ENCODE results near the gene YEATS4. TPM values are rescaled to one million over a fixed set of nuclear protein-coding genes. Genes with fewer than 3 reads are reported as not detected.

YEATS4 gene
- total and polyA plus RNA-seq, 9 donors: 5.7 to 26.0 (median 12.5) TPM

GRCh38 chr12:69396041-69396440 is 36.5 kb downstream of the YEATS4 start:
- WGBS, 3 donors: 67 to 91% (median 89%) methylated on average over 1 of the region's 1 CpG
- H3K4me1 ChIP-seq (ENCODE audit: insufficient read depth): no peaks in the 10 kb centered on the region
- no peak overlapping the region for H3K27ac ChIP-seq
- H3K36me3 ChIP-seq: no peaks in the 10 kb centered on the region
- TF ChIP-seq CTCF (IDR thresholded peaks at IDR 0.05): no peak
- TF ChIP-seq EP300 (IDR thresholded peaks at IDR 0.05): no peak
- no peak for TF ChIP-seq POLR2A (IDR thresholded peaks at IDR 0.05)
- H3K4me3 ChIP-seq: no peak overlapping the region
- DNase-seq: no peak
- H3K9me3 ChIP-seq: no peaks in the 10 kb centered on the region
- H3K27me3 ChIP-seq: no peaks in the 10 kb centered on the region
- intact Hi-C loops (cut with DNase I): loop anchor here in 1 of 4 donors (10.0 kb wide), 1 partner anchor 249 kb away; no protein-coding TSS in a partner anchor

GRCh38 chr12:69396963-69397362 is 37.4 kb downstream of the YEATS4 start:
- Histone ChIP-seq H3K4me1 (ENCODE audit: insufficient read depth) (no peaks in the 10 kb centered on the region), H3K4me3 (no peak overlapping the region), H3K27ac (no peak overlapping the region), H3K36me3 (no peaks in the 10 kb centered on the region), H3K27me3 (no peaks in the 10 kb centered on the region), H3K9me3 (no peaks in the 10 kb centered on the region)
- 96% methylated on average over 3 of the region's 3 CpGs for WGBS, 3 donors
- intact Hi-C loops (cut with DNase I): loop anchor here in 1 of 4 donors (10.0 kb wide), 1 partner anchor 248 kb away; no protein-coding TSS in a partner anchor
- TF ChIP-seq POLR2A (IDR thresholded peaks at IDR 0.05) (no peak), EP300 (IDR thresholded peaks at IDR 0.05) (no peak), CTCF (IDR thresholded peaks at IDR 0.05) (no peak)
- no peak for DNase-seq

GRCh38 chr12:69397978-69398377 is 38.4 kb downstream of the YEATS4 start:
- intact Hi-C loops (cut with DNase I): loop anchor here in 1 of 4 donors (10.0 kb wide), 1 partner anchor 247 kb away; no protein-coding TSS in a partner anchor
- Histone ChIP-seq H3K27me3 (no peaks in the 10 kb centered on the region), H3K4me3 (no peak overlapping the region), H3K4me1 (ENCODE audit: insufficient read depth) (no peaks in the 10 kb centered on the region), H3K9me3 (no peaks in the 10 kb centered on the region), H3K36me3 (no peaks in the 10 kb centered on the region), H3K27ac (no peak overlapping the region)
- no peak for DNase-seq
- 89 to 94% (median 90%) methylated on average over 3 of the region's 3 CpGs for WGBS, 3 donors
- no peak for TF ChIP-seq POLR2A (IDR thresholded peaks at IDR 0.05)

GRCh38 chr12:69401940-69402339 is 42.4 kb downstream of the YEATS4 start:
- no peak overlapping the region for H3K4me3 ChIP-seq
- no peaks in the 10 kb centered on the region for H3K4me1 ChIP-seq (ENCODE audit: insufficient read depth)
- H3K27me3 ChIP-seq: no peaks in the 10 kb centered on the region
- no peaks in the 10 kb centered on the region for H3K9me3 ChIP-seq
- intact Hi-C loops (cut with DNase I): loop anchor here in 1 of 4 donors (5.0 kb wide), 1 partner anchor 1005 kb away; no protein-coding TSS in a partner anchor
- no peak for TF ChIP-seq POLR2A (IDR thresholded peaks at IDR 0.05)
- no peak for TF ChIP-seq EP300 (IDR thresholded peaks at IDR 0.05)
- TF ChIP-seq CTCF (IDR thresholded peaks at IDR 0.05): no peak
- 82 to 89% (median 87%) methylated on average over 4 of the region's 4 CpGs for WGBS, 3 donors
- H3K36me3 ChIP-seq: no peaks in the 10 kb centered on the region
- no peak for DNase-seq
- no peak overlapping the region for H3K27ac ChIP-seq

GRCh38 chr12:69404851-69405565 is 45.5 kb downstream of the YEATS4 start:
- Histone ChIP-seq H3K9me3 (no peaks in the 10 kb centered on the region), H3K27ac (no peak overlapping the region), H3K4me3 (no peak overlapping the region), H3K36me3 (no peaks in the 10 kb centered on the region), H3K4me1 (ENCODE audit: insufficient read depth) (no peaks in the 10 kb centered on the region), H3K27me3 (no peaks in the 10 kb centered on the region)
- intact Hi-C loops (cut with DNase I): loop anchor here in 1 of 4 donors (5.0 kb wide), 1 partner anchor 1008 kb away; no protein-coding TSS in a partner anchor
- TF ChIP-seq POLR2A (IDR thresholded peaks at IDR 0.05) (no peak), EP300 (IDR thresholded peaks at IDR 0.05) (no peak), CTCF (IDR thresholded peaks at IDR 0.05) (no peak)
- WGBS, 3 donors: 58 to 79% (median 78%) methylated on average over 7 of the region's 7 CpGs
- no peak for DNase-seq
